ENCODE data around the gene HDAC4. TPM values are rescaled to one million over a fixed set of nuclear protein-coding genes. Genes with fewer than 3 reads are reported as not detected.

Gene HDAC4
- total and polyA plus RNA-seq, 2 of the 4 experiments (the other 2 are of a cell fraction): 4.1 to 7.2 TPM

GRCh38 chr2:239285071-239285931 is 115.5 kb downstream of the HDAC4 start:
- H3K4me1 ChIP-seq (ENCODE audit: control insufficient read depth, insufficient read depth, low read length): peaks cover 35% of the 10 kb centered on the region
- peak overlapping the region; percentile 69 for H2BK5ac ChIP-seq (ENCODE audit: low read depth, low read length, poor library complexity, severe bottlenecking)
- H2AFZ ChIP-seq (replicated peaks; ENCODE audit: low read length, poor library complexity): peak overlapping the region; percentile 81
- no peak for TF ChIP-seq RFX5 (IDR thresholded peaks at IDR 0.05; ENCODE audit: low read depth, low read length)
- no peak for TF ChIP-seq FOS (IDR thresholded peaks at IDR 0.05; ENCODE audit: low read depth, low read length)
- no peak for TF ChIP-seq RAD21 (IDR thresholded peaks at IDR 0.05; ENCODE audit: low read length)
- no peak for TF ChIP-seq POLR2A (IDR thresholded peaks at IDR 0.05; ENCODE audit: low read depth, low read length)
- TF ChIP-seq MXI1 (IDR thresholded peaks at IDR 0.05; ENCODE audit: borderline replicate concordance, low read depth, low read length): no peak
- TF ChIP-seq BHLHE40 (IDR thresholded peaks at IDR 0.05; ENCODE audit: low read depth, low read length): no peak
- no peak for TF ChIP-seq CHD1 (IDR thresholded peaks at IDR 0.05; ENCODE audit: low read depth, low read length)
- TF ChIP-seq SMC3 (IDR thresholded peaks at IDR 0.05; ENCODE audit: low read depth, low read length): no peak
- TF ChIP-seq RCOR1 (IDR thresholded peaks at IDR 0.05; ENCODE audit: insufficient replicate concordance, low read length): no peak
- no peak for TF ChIP-seq MAFK (IDR thresholded peaks at IDR 0.05; ENCODE audit: low read depth, low read length)
- no peak for TF ChIP-seq USF2 (IDR thresholded peaks at IDR 0.05; ENCODE audit: low read depth, low read length)
- no peak for TF ChIP-seq CTCF (conservative IDR thresholded peaks at IDR 0.05; ENCODE audit: low read depth, low read length)
- no peak for TF ChIP-seq MAZ (IDR thresholded peaks at IDR 0.05; ENCODE audit: borderline replicate concordance, low read depth, low read length)
- no peak for TF ChIP-seq NFE2L2 (IDR thresholded peaks at IDR 0.05; ENCODE audit: low read depth, low read length)
- TF ChIP-seq CEBPB (IDR thresholded peaks at IDR 0.05; ENCODE audit: low read depth, low read length): no peak
- no peaks in the 10 kb centered on the region for H3K36me3 ChIP-seq (ENCODE audit: control insufficient read depth, insufficient read depth, low read length)
- H3K4ac ChIP-seq (ENCODE audit: low read depth, low read length): peak overlapping the region; percentile 64
- no TSS peak for BruUV-seq (replicated peaks)
- no peaks in the 10 kb centered on the region for H4K20me1 ChIP-seq (ENCODE audit: insufficient read depth, low read length)
- peak overlapping the region; percentile 52; the same call in 1 of the 2 replicates for H3K9ac ChIP-seq (ENCODE audit: low read depth, low read length)
- H2AK9ac ChIP-seq (replicated peaks; ENCODE audit: low read depth, low read length, poor library complexity): peak overlapping the region; percentile 86
- H4K5ac ChIP-seq (ENCODE audit: low read depth, low read length): peak overlapping the region; percentile 88
- DNase-seq (no peak), ATAC-seq (ENCODE audit: low read depth) (peak; percentile 44)
- POLR2A ChIA-PET (ENCODE audit: unreplicated experiment): no interaction called here
- H3K23ac ChIP-seq (ENCODE audit: low read depth, low read length): peak overlapping the region; percentile 53
- peaks cover 24% of the 10 kb centered on the region for H3K9me1 ChIP-seq (ENCODE audit: insufficient read depth, low read length)
- peak overlapping the region; percentile 55 for H3K4me2 ChIP-seq (ENCODE audit: low read depth, low read length)
- peak overlapping the region; percentile 0; the same call in 1 of the 2 replicates for H3K56ac ChIP-seq (ENCODE audit: extremely low read depth, insufficient read depth, low read length)
- H4K8ac ChIP-seq (ENCODE audit: low read depth in 2 of 2, low read length in 2 of 2): peak overlapping the region; percentile 15 to 83; a peak in 3 of 4 replicates
- peak overlapping the region; percentile 90 for H2BK120ac ChIP-seq (ENCODE audit: low read depth, low read length)
- no peaks in the 10 kb centered on the region for H3K9me3 ChIP-seq (ENCODE audit: control insufficient read depth, insufficient read depth, low read length)
- peak overlapping the region; percentile 78 for H3K18ac ChIP-seq (ENCODE audit: low read depth, low read length)
- in situ Hi-C loops (cut with MboI; ENCODE audit: low sequenced_read_pairs) (no loop called here), dilution Hi-C loops (cut with HindIII; ENCODE audit: low sequenced_read_pairs, unreplicated experiment) (no loop called here), intact Hi-C loops (cut with micrococcal nuclease) (loop anchor here (5.0 kb wide), 1 partner anchor 58 kb away; no protein-coding TSS in a partner anchor)
- H3K79me1 ChIP-seq (ENCODE audit: low read depth in 1 of 2, low read length in 2 of 2): peaks cover 38 to 77% of the 10 kb centered on the region in 2 experiments
- peak overlapping the region; percentile 11 for H2BK20ac ChIP-seq (ENCODE audit: low read depth, low read length)
- H3K27me3 ChIP-seq (ENCODE audit: control insufficient read depth, insufficient read depth, low read length): no peaks in the 10 kb centered on the region
- peak overlapping the region; percentile 43 for H3K27ac ChIP-seq (ENCODE audit: insufficient read depth, low read length)
- peak overlapping the region; percentile 16 for H2AK5ac ChIP-seq (ENCODE audit: low read depth, low read length)
- peak overlapping the region; percentile 39 for H3K14ac ChIP-seq (replicated peaks; ENCODE audit: low read depth, low read length)
- 40% methylated on average over 10 of the region's 26 CpGs; no CpG with 5 or more reads in 1 of the 2 experiments for WGBS, 2 experiments (ENCODE audit: extremely low coverage in 2 of 2, insufficient read length in 1 of 2)
- no peak overlapping the region for H2BK15ac ChIP-seq (ENCODE audit: low read depth, low read length)
- CTCF ChIA-PET: interaction anchor here (1.3 kb wide), 1 partner anchor 18 kb away, joined by 4 read pairs; no protein-coding TSS in a partner anchor
- H4K91ac ChIP-seq (ENCODE audit: insufficient read depth, low read depth, low read length): peak overlapping the region; percentile 53
- H3K4me3 ChIP-seq (ENCODE audit: insufficient read depth, low read depth, low read length): no peak overlapping the region

Data from IMR-90 (cell line).